ENCODE measurements around the gene KRT84.
A peak's percentile ranks its signal among the peaks of the same experiment; 100 is the strongest.

The KRT84 gene, protein sequence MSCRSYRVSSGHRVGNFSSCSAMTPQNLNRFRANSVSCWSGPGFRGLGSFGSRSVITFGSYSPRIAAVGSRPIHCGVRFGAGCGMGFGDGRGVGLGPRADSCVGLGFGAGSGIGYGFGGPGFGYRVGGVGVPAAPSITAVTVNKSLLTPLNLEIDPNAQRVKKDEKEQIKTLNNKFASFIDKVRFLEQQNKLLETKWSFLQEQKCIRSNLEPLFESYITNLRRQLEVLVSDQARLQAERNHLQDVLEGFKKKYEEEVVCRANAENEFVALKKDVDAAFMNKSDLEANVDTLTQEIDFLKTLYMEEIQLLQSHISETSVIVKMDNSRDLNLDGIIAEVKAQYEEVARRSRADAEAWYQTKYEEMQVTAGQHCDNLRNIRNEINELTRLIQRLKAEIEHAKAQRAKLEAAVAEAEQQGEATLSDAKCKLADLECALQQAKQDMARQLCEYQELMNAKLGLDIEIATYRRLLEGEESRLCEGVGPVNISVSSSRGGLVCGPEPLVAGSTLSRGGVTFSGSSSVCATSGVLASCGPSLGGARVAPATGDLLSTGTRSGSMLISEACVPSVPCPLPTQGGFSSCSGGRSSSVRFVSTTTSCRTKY

DNA sequence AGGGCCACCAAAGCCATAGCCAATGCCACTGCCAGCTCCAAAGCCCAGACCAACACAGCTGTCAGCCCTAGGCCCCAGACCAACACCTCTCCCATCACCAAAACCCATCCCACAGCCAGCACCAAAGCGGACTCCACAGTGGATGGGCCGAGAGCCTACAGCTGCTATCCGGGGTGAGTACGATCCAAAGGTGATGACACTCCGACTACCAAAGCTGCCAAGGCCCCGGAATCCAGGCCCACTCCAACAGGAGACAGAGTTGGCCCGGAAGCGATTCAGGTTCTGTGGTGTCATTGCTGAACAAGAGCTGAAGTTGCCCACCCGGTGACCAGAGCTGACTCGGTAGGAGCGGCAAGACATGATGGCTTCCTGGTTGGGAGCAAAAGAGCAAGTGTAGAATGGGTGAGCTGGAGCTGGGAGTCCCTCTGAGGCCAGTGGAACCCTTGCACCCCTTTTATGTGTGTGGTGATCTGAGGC lies at the start of gene KRT84:
Gene KRT84 (minus strand): TSS at position 427 of the 477 bp plus-strand sequence. CDS start 67 bp downstream, at position 360.
- DNase-seq (ENCODE audit: low spot score) (no peak), FAIRE-seq (no peak)

DNA sequence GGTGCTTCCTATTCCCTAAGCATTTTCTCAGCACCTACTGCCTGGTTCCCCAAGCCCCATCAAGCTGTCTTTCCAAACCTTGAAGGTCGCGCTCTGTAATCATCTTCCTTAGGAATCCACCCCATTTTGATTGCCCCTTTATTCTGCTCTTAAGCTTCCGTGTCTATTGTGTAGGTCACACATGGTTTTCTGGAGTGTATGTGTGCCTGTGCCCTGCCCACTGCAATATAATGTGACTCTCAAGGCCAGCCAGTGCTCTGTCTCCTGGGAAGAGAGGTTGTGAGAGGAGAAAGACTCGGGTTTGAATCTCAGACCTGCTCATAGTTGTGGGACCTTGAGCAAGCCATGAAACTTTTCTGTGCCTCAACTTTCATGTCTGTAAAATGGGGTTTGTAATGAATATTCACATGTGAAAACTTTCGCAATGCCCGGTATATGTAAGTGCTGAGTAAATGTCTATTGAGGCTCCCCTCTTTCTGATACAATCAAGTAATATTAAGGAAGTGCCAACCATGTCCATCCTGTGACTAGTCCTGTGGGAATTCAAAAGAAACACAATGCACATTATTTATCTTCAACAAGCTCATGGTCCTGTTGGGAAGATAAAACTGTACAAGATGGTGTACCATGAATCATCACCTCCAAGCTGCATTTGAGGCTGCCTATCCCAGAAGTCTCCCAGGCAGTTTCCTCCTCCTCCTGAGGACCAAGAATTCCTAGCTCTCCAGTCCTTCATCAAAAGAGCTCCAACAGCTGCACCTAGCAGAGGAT lies 49.5 kb upstream of the KRT84 start:
- peak; percentile 62 for FAIRE-seq
- no peak for DNase-seq (ENCODE audit: low spot score)

DNA sequence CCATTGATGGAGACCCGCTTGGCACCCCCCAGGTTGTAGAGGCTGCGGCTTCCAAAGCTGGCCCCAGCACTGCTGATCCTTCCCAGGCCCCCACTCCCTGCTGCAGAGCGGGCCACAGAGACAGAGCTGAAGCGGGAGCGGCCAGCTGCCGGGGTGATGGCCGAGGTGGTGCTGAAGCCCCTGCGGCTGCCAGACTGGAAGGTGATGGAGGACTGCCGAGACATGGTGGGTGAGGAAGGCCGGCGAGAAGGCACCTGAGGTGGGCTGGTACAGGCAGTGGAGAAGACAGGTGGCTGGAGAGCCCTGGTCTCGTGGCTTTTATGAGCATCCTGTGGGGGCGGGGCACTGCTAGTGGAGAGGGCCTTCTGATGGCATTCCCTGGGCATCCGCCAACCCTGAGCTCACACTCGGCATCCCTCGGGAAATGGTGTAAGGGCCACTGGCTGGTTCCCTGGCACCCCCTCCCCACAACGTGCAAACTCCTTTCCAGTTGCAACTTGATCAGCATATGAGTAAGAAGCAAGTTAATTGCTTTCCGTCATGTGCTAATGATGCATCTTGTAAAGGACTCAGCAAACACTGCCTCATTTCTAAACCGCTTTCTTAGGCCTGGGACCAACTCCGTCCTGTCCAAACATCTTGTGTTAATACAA lies 48.8 kb upstream of the KRT84 start, which contains the start of gene KRT75:
Gene KRT75 (minus strand): TSS at position 291 of the 653 bp plus-strand sequence. CDS start 67 bp downstream, at position 224.
- peak; percentile 70 for DNase-seq (ENCODE audit: low spot score)
- peak; percentile 52 for FAIRE-seq

DNA sequence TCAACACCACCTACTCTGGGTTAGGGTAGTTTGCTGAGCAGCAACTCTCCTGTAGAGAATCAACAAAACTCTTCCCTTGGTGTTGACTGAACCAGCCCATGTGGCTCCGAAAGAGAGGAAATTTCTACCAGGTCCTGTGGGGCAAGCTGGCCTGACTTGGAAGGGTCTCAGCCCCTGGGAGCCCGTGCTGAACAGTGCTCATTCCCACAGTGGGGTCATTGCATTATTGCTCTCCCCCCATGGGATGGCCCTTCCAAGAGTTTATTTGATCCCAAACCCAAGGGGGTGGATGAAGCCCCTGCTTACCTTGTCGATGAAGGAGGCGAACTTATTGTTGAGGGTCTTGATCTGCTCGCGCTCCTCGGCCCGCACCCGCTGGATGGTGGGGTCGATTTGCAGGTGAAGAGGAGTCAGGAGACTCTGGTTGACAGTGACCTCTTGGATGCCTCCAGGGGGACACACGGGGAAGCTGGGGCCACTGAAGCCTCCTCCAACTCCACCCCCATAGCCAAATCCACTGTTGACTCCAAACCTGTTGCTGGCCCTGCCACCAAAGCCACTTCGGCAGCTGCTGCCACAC lies 48.1 kb upstream of the KRT84 start:
- peak; percentile 63 for FAIRE-seq

DNA sequence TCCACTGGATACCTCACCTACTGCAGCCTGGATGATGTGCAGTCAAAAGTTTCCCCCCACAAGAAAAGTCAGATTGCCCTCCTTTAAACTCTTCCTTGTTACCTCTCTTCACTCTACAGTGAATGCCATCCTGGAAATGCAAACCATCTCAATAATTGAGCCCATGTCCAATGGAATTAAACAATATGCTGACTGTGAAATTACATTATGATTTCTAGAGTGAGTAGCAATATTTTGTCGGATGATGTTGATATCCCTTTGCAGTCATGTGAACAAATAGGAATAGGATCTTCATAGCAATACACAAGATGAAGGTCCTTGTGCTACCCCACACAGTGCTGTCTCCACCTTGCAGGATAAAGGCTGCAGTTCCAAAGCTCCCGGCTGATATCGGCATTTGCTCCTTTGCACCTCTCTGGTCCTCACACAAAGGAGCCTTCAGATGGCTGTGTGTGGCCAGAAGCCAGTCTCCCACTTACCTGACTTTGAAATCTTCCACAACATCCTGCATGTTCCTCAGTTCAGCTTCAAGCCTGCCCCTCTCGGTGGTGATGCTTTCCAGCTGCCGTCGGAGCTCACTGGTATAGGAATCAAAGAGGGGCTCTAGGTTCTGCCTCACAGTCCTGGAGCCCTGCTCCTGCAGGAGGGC lies 47.2 kb upstream of the KRT84 start:
- FAIRE-seq (peak; percentile 9), DNase-seq (ENCODE audit: low spot score) (no peak)

More for the DNA sequence above, 48.1 kb upstream of the KRT84 start:
- no peak for DNase-seq (ENCODE audit: low spot score)

DNA sequence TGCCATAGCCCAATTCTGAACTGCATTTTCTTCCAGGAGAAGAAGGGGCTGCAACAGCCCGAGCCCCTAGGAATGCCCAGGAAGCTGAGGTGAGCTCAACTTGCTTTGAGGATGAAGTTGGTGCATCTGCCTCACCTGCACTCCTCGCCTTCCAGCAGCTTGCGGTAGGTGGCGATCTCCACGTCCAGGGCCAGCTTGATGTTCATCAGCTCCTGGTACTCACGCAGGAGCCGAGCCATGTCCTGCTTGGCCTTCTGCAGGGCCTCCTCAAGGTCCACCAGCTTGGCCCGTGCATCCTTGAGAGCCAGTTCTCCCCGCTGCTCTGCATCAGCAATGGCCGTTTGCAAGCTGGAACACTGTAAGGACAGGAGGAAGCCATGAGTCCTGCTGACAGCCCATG lies 42.7 kb upstream of the KRT84 start:
- DNase-seq (ENCODE audit: low spot score) = no peak
- FAIRE-seq = no peak

DNA sequence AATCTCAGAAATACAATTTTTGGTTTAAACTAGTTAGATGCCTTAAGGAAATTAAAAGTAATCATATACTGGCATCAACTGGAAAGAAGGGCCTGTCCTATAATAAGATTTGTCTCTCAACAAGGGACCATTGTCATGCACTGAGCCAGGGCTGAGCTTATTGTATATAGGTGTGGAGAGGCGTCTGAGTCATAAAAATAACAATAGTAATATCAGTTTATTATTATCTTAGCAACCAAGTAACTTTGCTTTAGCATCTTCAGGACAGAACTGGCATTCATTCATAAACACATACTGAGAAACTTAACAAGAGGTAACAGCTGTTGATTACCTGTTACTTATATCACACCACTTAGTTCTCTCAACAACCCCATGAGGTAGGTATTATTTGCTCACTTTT lies 41.6 kb upstream of the KRT84 start:
- DNase-seq (ENCODE audit: low spot score) (no peak), FAIRE-seq (no peak)

DNA sequence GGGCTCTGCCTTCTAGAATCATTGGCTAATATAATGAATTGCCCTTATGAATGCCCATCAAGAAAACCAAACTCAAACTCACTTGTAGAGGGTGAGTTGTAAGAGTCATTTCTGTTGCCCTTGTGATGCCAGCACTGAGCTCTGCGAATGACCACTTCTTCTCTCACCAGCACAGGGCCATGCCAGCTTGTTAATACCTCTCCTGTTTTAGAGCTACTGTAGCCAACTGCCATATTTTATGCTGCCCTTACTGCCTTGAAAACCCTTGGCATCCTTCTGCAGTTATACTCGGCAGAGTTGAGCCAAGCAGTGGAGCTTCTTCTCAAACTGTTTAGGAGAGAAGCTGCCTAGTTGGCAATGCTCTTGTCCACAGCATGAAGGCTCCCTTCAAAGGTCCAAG lies 40.6 kb upstream of the KRT84 start:
- no peak for FAIRE-seq
- DNase-seq (ENCODE audit: low spot score) = no peak

DNA sequence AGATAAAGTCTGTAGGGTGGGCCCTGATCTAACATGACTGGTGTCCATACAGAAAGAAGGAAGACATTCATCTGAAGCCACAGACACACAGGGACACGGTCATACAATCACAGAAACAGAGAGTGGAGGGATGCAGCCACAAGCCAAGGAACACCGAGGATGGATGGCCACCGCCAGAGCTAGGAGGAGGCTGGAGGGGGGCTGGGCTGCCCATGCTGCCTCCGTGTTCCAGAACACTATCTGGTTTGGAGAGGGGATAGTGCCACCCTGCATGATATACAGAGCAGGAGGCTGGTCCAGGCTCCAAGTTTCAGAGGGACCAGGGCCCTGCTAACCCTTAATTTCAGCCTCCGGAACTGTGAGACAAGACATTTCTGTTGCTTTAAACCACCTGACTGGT lies 40.0 kb upstream of the KRT84 start:
- FAIRE-seq (no peak), DNase-seq (ENCODE audit: low spot score) (no peak)

DNA sequence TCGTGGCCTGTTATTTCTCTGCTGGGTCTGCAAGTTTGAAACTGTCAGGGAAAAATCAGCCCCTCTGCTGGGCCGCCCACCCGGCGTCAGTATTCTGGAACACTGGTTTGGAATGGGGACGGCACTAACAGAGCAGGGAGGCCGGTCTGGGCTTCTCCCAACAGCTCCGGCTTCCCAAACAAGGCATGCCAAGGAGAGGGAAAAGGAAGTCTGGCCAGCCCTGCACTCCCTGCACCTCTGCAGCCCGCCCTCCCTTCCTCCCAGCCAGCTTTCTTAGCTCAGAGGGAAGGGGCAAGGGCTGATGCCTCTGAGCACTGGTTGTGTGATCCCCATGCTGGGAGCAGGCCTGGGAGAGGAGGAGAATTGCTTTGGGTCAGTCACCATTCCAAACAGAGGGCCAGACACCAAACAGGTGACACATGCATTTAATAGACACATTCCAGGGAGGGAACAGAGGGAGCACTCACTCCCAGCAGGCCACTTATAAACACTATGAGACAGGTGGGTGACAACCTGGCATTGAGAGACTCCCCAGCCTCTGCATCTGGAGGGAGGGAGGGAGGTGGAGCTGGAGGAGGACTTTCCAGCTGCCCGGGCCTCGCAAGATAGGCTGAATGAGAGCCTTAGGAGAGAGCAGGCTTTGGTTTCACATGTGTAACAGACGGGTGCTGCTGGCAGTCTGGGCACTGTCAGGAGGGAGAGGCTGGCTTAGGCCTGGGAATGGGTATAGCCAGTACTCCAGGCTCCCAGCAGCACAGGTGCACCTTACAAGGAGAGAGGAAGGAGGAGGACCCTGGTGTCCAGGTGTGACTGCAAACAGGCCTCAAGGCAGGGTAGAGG lies 38.4 kb upstream of the KRT84 start:
- FAIRE-seq (no peak), DNase-seq (ENCODE audit: low spot score) (no peak)

DNA sequence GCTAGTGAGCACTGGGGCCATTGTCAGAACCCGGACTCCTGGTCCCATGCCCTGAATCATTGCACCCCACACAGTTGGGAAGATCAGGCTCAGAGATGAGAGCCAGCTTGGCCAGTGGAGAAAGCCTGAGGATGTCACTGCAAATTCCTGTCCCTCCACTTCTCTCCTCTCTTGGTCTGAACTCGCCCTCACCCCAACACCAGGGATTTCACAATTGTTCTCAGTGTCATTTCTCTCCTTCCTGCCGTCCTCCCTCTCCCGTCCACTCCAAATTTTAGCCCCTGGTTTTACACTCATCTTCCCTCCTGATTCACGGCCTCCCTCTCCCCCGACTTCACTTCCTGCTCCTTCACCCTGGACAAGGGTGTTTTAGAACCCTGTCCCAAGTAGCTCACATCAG lies 37.6 kb upstream of the KRT84 start:
- DNase-seq (ENCODE audit: low spot score) = no peak
- FAIRE-seq = no peak

DNA sequence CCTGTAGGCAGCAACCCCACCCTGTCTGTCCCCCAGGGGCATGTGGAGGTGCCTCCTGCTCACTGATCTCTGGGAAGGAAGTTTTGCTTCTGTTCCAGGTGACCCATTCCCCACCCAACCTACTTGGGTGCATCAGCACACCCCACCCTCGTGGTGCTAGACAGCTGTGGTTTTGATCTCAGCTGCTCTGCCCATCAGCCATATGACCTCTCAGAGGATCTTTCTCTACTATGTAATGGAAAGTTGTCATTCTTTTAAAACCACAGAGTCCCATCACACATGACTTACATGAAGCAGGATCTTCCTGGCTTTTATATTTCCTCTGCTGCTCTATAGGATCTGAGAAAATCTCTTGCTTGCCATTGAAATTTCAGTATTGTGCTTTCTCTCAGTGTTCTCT lies 34.2 kb upstream of the KRT84 start:
- FAIRE-seq (no peak), DNase-seq (ENCODE audit: low spot score) (peak; percentile 39)

DNA sequence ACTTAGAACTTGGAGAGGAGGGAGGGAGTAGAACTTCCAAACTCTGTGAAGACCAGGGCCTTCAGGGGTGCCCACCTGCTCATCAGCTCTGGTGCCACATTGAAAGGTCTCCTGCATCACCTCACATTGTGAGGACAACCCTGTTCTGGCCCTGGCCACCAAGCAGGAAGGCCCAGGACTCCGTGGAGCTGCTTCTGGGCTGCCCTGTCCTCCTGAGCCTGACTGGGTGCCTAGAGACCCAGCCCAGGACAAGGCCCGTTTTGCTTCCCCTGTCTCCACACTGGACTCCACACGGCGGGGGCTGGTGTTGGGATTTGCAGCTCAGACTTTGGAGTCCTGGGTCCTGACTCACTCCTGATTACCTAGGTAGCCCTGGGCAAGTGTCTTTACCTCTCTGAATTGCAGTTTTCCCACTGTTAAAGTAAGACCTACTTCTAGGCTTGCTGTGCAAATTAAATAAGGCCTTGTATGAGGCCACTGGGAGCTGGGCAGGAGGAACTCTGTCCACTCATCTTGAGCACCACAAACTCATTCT lies 33.2 kb upstream of the KRT84 start:
- FAIRE-seq (no peak), DNase-seq (ENCODE audit: low spot score) (no peak)

DNA sequence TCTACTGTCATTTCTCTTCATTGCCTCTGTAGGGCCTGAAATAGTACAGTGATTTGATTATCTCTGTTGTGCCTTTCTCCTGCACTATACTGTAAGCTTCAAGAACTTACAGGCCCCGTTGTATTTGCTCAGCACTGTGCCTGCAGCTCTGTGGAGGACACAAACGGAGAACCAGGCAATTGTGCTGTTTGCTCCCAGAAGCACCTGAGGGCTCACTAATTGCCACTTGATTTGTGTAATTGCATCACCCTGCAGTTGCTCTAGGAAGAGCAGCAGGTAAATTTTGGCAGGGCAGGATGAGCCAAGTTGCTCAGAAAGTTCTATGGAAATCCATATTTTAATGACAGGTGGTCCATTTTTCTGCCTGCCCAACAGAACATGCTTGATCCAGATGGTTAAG lies 32.3 kb upstream of the KRT84 start:
- FAIRE-seq (no peak), DNase-seq (ENCODE audit: low spot score) (no peak)

DNA sequence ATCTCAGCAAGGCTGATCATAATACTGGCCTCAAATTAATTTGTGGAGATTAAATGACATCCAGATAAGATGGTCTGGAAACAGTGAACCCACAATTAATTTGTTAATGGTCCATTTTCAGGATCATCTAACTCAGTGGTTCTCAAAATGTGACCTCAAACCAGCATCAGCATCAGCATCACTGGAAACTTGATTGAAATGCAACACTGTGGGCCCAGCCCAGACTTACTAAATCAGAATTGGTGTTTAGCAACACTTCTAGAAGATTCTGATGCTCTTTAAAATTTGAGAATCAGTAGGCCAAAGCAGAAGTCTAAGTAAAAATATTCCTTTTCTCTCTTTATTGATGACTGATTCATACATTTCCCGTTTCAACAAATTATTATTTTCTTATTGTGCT lies 31.3 kb upstream of the KRT84 start:
- DNase-seq (ENCODE audit: low spot score) = no peak
- no peak for FAIRE-seq

DNA sequence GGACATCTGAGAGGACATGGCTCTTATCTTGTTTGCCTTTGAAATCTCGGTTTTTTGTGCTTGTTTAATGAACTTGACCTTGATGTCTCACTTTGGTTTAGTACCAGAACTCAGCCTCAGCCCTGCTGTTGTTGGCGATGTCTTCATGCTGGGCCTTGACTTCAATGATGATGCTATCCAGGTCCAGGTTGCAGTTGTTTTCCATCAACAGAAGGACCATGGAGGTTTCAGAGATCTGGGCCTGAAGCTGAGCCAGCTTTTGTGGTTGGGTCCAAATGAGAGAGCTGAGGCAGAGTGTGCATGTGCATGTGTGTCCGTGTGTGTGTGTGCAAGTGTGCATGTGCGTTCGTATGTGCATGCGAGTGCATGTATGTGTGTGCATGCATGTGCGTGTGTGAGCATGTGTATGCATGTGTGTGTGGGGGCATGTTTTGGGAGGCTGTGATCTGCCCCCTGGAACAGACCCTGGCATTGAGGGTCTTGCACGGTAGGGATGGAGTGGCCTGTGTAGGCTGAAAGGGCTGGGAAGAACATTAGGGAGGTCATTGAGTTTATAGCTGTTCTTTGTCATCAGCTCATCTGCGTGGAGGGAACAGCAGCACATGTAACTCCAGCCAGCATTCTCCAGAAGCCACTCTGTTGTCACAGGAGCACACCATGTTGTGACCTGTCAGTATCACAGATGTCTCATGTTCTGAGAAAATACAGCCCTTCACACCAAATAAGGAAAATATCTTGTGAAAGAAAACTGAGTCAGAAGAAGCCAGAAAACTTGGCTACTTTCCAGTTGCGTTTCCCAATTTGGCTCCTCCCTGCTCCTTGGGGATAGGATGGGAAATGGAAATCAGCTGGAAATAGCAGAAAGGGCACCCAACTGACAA lies 30.7 kb upstream of the KRT84 start:
- DNase-seq (ENCODE audit: low spot score) = no peak
- peak; percentile 83 for FAIRE-seq

DNA sequence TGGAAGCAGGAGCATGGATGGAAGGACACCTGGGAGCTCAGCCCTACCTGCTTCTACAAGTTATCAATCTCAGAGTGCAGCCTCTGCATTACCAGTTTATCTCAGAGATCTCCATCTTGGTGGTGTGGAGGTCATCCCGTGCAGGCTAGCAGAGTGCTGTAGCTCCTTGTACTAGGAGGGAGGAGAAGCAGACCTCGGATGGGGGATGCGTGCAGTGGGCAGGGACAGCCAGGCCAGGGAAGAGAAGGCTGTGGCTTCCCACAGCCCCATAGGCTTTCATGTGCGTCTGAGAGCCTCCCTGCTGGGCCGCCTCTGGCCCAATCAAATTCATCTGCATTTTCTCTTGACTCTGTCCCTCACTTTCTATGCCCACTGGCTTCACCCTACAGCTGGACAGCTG lies 29.5 kb upstream of the KRT84 start:
- FAIRE-seq = no peak

DNA sequence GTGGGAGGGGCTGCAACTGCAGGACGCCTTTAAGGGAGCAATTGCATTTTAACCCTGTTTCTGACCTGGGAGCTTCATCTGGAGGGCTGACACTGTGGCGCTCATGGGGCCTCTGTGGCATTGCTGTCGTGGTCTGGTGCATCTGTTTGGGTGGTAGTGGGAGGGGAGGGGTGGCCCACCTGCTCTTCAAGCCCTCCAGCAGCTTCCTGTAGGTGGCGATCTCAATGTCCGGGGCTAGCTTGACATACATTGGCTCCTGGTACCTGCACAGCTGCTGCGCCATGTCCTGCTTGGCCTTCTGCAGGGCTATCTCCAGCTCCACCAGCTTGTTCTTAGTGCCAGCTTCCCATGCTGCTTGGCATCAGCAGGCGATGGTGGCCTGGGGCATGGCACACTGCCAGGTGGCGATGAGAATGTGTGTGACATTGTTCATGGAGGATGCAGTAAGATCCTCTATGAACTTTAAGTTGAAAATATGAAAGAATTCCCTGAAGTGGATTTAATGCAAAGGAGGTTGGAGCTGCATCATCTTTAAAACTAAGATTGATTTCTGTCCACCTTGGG lies 28.4 kb upstream of the KRT84 start:
- FAIRE-seq = no peak
- DNase-seq (ENCODE audit: low spot score) = no peak

More for the DNA sequence above, 29.5 kb upstream of the KRT84 start:
- no peak for DNase-seq (ENCODE audit: low spot score)
